HCT116 (cell line): ENCODE data around the gene SCN2B.

ENCODE experiments used
- EGR1 ChIP-seq: IDR thresholded peaks from 2 replicates; pipeline ENCODE4 v1.6.1; 2012; ENCODE audit warnings: low read depth
- FOSL1 ChIP-seq: IDR thresholded peaks from 2 replicates; pipeline ENCODE4 v1.6.1; 2012; ENCODE audit warnings: low read depth
- POLR2A ChIP-seq: IDR thresholded peaks from 2 replicates; pipeline ENCODE4 v1.7.0; 2011; ENCODE audit warnings: borderline replicate concordance; ENCODE audit not compliant: insufficient read depth, insufficient read length; ENCODE audit errors: extremely low read depth
- POLR2AphosphoS5 ChIP-seq: IDR thresholded peaks from 2 replicates; pipeline ENCODE4 v1.6.1; 2011; ENCODE audit warnings: mild to moderate bottlenecking, low read depth, low read length, moderate library complexity
- SRF ChIP-seq: IDR thresholded peaks from 2 replicates; pipeline ENCODE4 v1.6.1; 2012; ENCODE audit warnings: low read depth
- TCF7L2 ChIP-seq: IDR thresholded peaks from 2 replicates; pipeline ENCODE4 v1.7.0; 2011; ENCODE audit warnings: borderline replicate concordance, inconsistent platforms; ENCODE audit not compliant: insufficient read depth, insufficient read length; ENCODE audit errors: extremely low read depth
- TF ChIP-seq, protein P1 (sequence below), 3 experiments: fragments of 200-600 bp in 1 of 3; sonication (generic) in 1 of 3; IDR thresholded peaks in 2 of 3; conservative IDR thresholded peaks in 1 of 3; 2 replicates each; pipeline ENCODE4 v1.5.1; 2012 to 2017; ENCODE audit warnings: low read depth in 2 of 3, low read length in 2 of 3, antibody characterized with exemption in 1 of 3, borderline replicate concordance in 1 of 3, control low read depth in 1 of 3, mild to moderate bottlenecking in 1 of 3, mixed read lengths in 1 of 3, mixed run types in 1 of 3, moderate library complexity in 1 of 3; ENCODE audit not compliant: insufficient read depth in 1 of 3
- TF ChIP-seq, protein P2 (sequence below): IDR thresholded peaks from 2 replicates; pipeline ENCODE4 v1.6.1; 2012

DNA sequence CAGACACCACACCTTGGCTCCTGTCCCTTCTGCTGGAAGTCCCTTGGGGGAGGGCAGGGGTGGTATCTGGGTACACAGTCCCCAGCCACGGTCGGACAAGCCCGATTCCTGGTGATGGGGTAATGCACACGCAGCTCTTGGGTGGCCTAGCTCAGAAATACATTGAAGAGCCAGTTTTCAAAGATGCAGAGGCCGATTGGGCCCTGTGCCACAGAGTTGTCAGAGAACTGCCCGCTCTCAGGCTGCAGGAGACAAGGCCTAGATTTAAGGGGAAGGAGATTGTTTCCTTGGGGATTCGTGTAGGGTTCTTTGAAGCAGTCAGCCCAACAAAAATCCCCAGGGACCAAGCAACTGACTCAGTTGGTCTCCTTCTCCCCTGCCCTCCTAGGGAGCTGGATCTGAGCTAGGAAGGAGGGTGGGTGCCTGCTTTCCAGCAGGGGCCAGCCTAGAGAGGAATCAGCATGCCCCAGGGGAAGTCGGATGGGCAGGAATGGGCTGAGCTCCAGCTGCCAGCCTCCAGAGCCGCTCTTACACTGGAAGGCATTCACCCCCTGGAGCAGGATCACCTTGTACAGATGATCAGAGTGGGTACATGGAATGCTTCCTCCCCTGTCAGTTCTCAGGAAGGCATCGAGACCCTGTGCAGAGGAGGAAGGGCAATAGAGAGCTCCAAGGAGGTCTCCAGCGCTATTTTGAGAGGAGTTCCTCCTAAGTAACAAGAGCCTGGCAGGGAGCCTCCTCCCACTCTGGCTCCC lies 20.5 kb downstream of the SCN2B start:
- TF ChIP-seq, protein P1, sequence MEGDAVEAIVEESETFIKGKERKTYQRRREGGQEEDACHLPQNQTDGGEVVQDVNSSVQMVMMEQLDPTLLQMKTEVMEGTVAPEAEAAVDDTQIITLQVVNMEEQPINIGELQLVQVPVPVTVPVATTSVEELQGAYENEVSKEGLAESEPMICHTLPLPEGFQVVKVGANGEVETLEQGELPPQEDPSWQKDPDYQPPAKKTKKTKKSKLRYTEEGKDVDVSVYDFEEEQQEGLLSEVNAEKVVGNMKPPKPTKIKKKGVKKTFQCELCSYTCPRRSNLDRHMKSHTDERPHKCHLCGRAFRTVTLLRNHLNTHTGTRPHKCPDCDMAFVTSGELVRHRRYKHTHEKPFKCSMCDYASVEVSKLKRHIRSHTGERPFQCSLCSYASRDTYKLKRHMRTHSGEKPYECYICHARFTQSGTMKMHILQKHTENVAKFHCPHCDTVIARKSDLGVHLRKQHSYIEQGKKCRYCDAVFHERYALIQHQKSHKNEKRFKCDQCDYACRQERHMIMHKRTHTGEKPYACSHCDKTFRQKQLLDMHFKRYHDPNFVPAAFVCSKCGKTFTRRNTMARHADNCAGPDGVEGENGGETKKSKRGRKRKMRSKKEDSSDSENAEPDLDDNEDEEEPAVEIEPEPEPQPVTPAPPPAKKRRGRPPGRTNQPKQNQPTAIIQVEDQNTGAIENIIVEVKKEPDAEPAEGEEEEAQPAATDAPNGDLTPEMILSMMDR (IDR thresholded peaks at IDR 0.05 in 2 of 3, conservative IDR thresholded peaks at IDR 0.05 in 1 of 3; ENCODE audit: borderline replicate concordance in 1 of 3, insufficient read depth in 1 of 3, low read depth in 2 of 3, low read length in 2 of 3), result no peak
- TF ChIP-seq, protein P2, sequence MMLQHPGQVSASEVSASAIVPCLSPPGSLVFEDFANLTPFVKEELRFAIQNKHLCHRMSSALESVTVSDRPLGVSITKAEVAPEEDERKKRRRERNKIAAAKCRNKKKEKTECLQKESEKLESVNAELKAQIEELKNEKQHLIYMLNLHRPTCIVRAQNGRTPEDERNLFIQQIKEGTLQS, result no peak
- no peak for TF ChIP-seq SRF
- no peak for TF ChIP-seq POLR2AphosphoS5
- TF ChIP-seq POLR2A, result no peak
- TF ChIP-seq TCF7L2, result no peak
- TF ChIP-seq FOSL1, result no peak
- no peak for TF ChIP-seq EGR1
